RWPE2 (cell line): ENCODE data around the gene TPD52L2.

Experiments
- ATAC-seq: fragments of 200-7000 bp; cut with Tn5 transposase; 3 replicates; pipeline ENCODE4 v1.9.1; 2021; ENCODE audit warnings: low read depth
- DNase-seq: peaks from one replicate; pipeline ENCODE4 v3.0.0-alpha.2; 2020; ENCODE audit warnings: low spot score
- H3K27ac ChIP-seq: fragments of 450-650 bp; 2 replicates; pipeline ENCODE4 v1.5.1; 2017; ENCODE audit warnings: mild to moderate bottlenecking; ENCODE audit not compliant: poor library complexity, severe bottlenecking
- H3K27me3 ChIP-seq: fragments of 250-450 bp; sonication (Bioruptor Pico); 2 replicates; pipeline ENCODE4 v1.5.1; 2021; ENCODE audit warnings: mild to moderate bottlenecking, moderate library complexity; ENCODE audit not compliant: insufficient read depth, poor library complexity, severe bottlenecking
- H3K36me3 ChIP-seq: fragments of 250-450 bp; sonication (Bioruptor Pico); 2 replicates; pipeline ENCODE4 v1.5.1; 2020; ENCODE audit warnings: low read depth, mild to moderate bottlenecking, moderate library complexity
- H3K4me1 ChIP-seq: fragments of 250-450 bp; sonication (Bioruptor Pico); 2 replicates; pipeline ENCODE4 v1.5.1; 2021; ENCODE audit warnings: mild to moderate bottlenecking, moderate library complexity; ENCODE audit not compliant: insufficient read depth, poor library complexity, severe bottlenecking
- H3K4me3 ChIP-seq: fragments of 250-450 bp; sonication (Bioruptor Pico); 2 replicates; pipeline ENCODE4 v1.5.1; 2021; ENCODE audit warnings: mild to moderate bottlenecking, moderate library complexity; ENCODE audit not compliant: severe bottlenecking
- H3K9me3 ChIP-seq: fragments of 250-450 bp; sonication (Bioruptor Pico); 2 replicates; pipeline ENCODE4 v1.5.1; 2021; ENCODE audit warnings: mild to moderate bottlenecking, moderate library complexity; ENCODE audit not compliant: severe bottlenecking
- CTCF ChIP-seq: fragments of 450-650 bp; IDR thresholded peaks from one replicate; pipeline ENCODE4 v1.5.1; 2017; ENCODE audit warnings: mild to moderate bottlenecking, moderate library complexity; ENCODE audit not compliant: poor library complexity, severe bottlenecking

Gene TPD52L2

GRCh38 chr20:63858393-63859165 is 6.5 kb upstream of the TPD52L2 start:
- peak; percentile 86 for DNase-seq
- peak; percentile 44 for TF ChIP-seq CTCF
- Histone ChIP-seq H3K27me3 (peaks cover 38% of the 10 kb centered on the region), H3K27ac (no peak overlapping the region), H3K9me3 (no peaks in the 10 kb centered on the region), H3K4me1 (no peaks in the 10 kb centered on the region), H3K4me3 (no peak overlapping the region), H3K36me3 (peaks cover 6% of the 10 kb centered on the region; the same call in 1 of the 2 replicates)
- peak; percentile 11 for ATAC-seq

GRCh38 chr20:63859166-63859699 is 5.8 kb upstream of the TPD52L2 start:
- Histone ChIP-seq H3K27ac (no peak overlapping the region), H3K4me1 (no peaks in the 10 kb centered on the region)
- peak; percentile 76 for DNase-seq

GRCh38 chr20:63860325-63861051 is 4.6 kb upstream of the TPD52L2 start:
- H3K27me3 ChIP-seq = peaks cover 22% of the 10 kb centered on the region
- H3K4me3 ChIP-seq = no peak overlapping the region
- DNase-seq (peak; percentile 78), ATAC-seq (no peak)
- no peaks in the 10 kb centered on the region for H3K9me3 ChIP-seq
- no peaks in the 10 kb centered on the region for H3K4me1 ChIP-seq
- TF ChIP-seq CTCF = no peak
- H3K36me3 ChIP-seq = peaks cover 6% of the 10 kb centered on the region; the same call in 1 of the 2 replicates
- no peak overlapping the region for H3K27ac ChIP-seq

More at GRCh38 chr20:63859166-63859699, 5.8 kb upstream of the TPD52L2 start:
- Histone ChIP-seq H3K4me3 (no peak overlapping the region), H3K9me3 (no peaks in the 10 kb centered on the region), H3K27me3 (peaks cover 34% of the 10 kb centered on the region), H3K36me3 (peaks cover 6% of the 10 kb centered on the region; the same call in 1 of the 2 replicates)
- ATAC-seq = no peak; the same call in 2 of the 3 replicates
- TF ChIP-seq CTCF = peak; percentile 13

- peaks cover 6% of the 10 kb centered on the region for H3K4me1 ChIP-seq
- no peak within 1 kb of the TSS for H3K4me3 ChIP-seq
- H3K36me3 ChIP-seq = peaks cover 12% of the 10 kb centered on the region
- no peaks in the 10 kb centered on the region for H3K9me3 ChIP-seq
- DNase-seq = peak; percentile 81
- H3K27me3 ChIP-seq = peaks cover 12% of the 10 kb centered on the region
- ATAC-seq = no peak
- TF ChIP-seq CTCF = no peak
- H3K27ac ChIP-seq = no peak within 1 kb of the TSS
Observed at GRCh38 chr20:63861365-63861934, 3.6 kb upstream of the TPD52L2 start, which contains the start of gene ABHD16B. Gene ABHD16B, plus strand, starts transcription at chr20:63861498. Its CDS starts 43 bp downstream, at chr20:63861541.
